ENCODE measurements around the gene TTC21A. TPM values are rescaled to one million over a fixed set of nuclear protein-coding genes. Genes with fewer than 3 reads are reported as not detected.

Gene TTC21A
- total RNA-seq, 4 donors from 2014 or later: 1.7 to 8.6 (median 3.9) TPM

GRCh38 chr3:39124876-39125840 lies 17.7 kb downstream of the TTC21A start:
- no peak for TF ChIP-seq POLR2A (IDR thresholded peaks at IDR 0.05; ENCODE audit: low read depth)
- peak; percentile 16 to 17 for TF ChIP-seq POLR2AphosphoS5 (IDR thresholded peaks at IDR 0.05)
- TF ChIP-seq CTCF (IDR thresholded peaks at IDR 0.05): peak; percentile 33 to 51 (median 34)
- peaks cover 3 to 16% (median 11%) of the 10 kb centered on the region in 4 donors for H3K4me1 ChIP-seq
- no peaks in the 10 kb centered on the region for H3K9me3 ChIP-seq
- no peak for DNase-seq (ENCODE audit: extremely low spot score)
- whole genome bisulfite sequencing: 69% methylated on average over 5 of the region's 5 CpGs
- H3K27me3 ChIP-seq: no peaks in the 10 kb centered on the region
- H3K27ac ChIP-seq (replicated peaks in 1 of 4): no peak overlapping the region
- no peak overlapping the region for H3K4me3 ChIP-seq
- H3K36me3 ChIP-seq: peaks cover 0 to 32% (median 6%) of the 10 kb centered on the region in 4 donors
- intact Hi-C loops (cut with DNase I): loop anchor here (5.0 kb wide), 1 partner anchor 167 kb away; no protein-coding TSS in a partner anchor

- no peak for TF ChIP-seq EP300 (IDR thresholded peaks at IDR 0.05)
- no peak for TF ChIP-seq POLR2AphosphoS5 (IDR thresholded peaks at IDR 0.05)
- no peak for TF ChIP-seq CTCF (IDR thresholded peaks at IDR 0.05)
- TF ChIP-seq POLR2A (IDR thresholded peaks at IDR 0.05; ENCODE audit: low read depth): no peak
- H3K9me3 ChIP-seq: no peaks in the 10 kb centered on the region
Measured at GRCh38 chr3:39125841-39126500, 18.5 kb downstream of the TTC21A start.

GRCh38 chr3:39126532-39127071 lies 19.1 kb downstream of the TTC21A start:
- Histone ChIP-seq H3K36me3 (peaks cover 0 to 23% (median 0%) of the 10 kb centered on the region in 4 donors), H3K4me3 (no peak overlapping the region), H3K27ac (replicated peaks in 1 of 4) (no peak overlapping the region), H3K4me1 (peaks cover 3 to 16% (median 11%) of the 10 kb centered on the region in 4 donors), H3K9me3 (no peaks in the 10 kb centered on the region), H3K27me3 (no peaks in the 10 kb centered on the region)
- intact Hi-C loops (cut with DNase I): loop anchor here (5.0 kb wide), 1 partner anchor 166 kb away; no protein-coding TSS in a partner anchor
- 51% methylated on average over 6 of the region's 6 CpGs for WGBS
- TF ChIP-seq POLR2AphosphoS5 (IDR thresholded peaks at IDR 0.05): no peak
- TF ChIP-seq CTCF (IDR thresholded peaks at IDR 0.05): peak; percentile 52 to 62 (median 62)
- DNase-seq (ENCODE audit: extremely low spot score): no peak

More at GRCh38 chr3:39125841-39126500, 18.5 kb downstream of the TTC21A start:
- Histone ChIP-seq H3K27ac (replicated peaks in 1 of 4) (no peak overlapping the region), H3K36me3 (peaks cover 0 to 25% (median 2%) of the 10 kb centered on the region in 4 donors), H3K27me3 (no peaks in the 10 kb centered on the region), H3K4me3 (no peak overlapping the region), H3K4me1 (peaks cover 3 to 16% (median 11%) of the 10 kb centered on the region in 4 donors)
- intact Hi-C loops (cut with DNase I): loop anchor here (5.0 kb wide), 1 partner anchor 166 kb away; no protein-coding TSS in a partner anchor
- no peak for DNase-seq (ENCODE audit: extremely low spot score)
- 53% methylated on average over 10 of the region's 12 CpGs for WGBS

GRCh38 chr3:39127269-39127907 lies 19.9 kb downstream of the TTC21A start:
- no peaks in the 10 kb centered on the region for H3K27me3 ChIP-seq
- TF ChIP-seq EP300 (IDR thresholded peaks at IDR 0.05) (no peak), POLR2AphosphoS5 (IDR thresholded peaks at IDR 0.05) (no peak)
- intact Hi-C loops (cut with DNase I): loop anchor here (5.0 kb wide), 1 partner anchor 165 kb away; no protein-coding TSS in a partner anchor
- H3K4me3 ChIP-seq: no peak overlapping the region
- H3K4me1 ChIP-seq: peaks cover 3 to 16% (median 11%) of the 10 kb centered on the region in 4 donors
- H3K9me3 ChIP-seq: no peaks in the 10 kb centered on the region
- H3K27ac ChIP-seq (replicated peaks in 1 of 4): no peak overlapping the region
- peaks cover 0 to 23% (median 0%) of the 10 kb centered on the region in 4 donors for H3K36me3 ChIP-seq
- no peak for DNase-seq (ENCODE audit: extremely low spot score)
- WGBS: 90% methylated on average over 7 of the region's 7 CpGs
